ENCODE results near the gene GCC2.

DNA sequence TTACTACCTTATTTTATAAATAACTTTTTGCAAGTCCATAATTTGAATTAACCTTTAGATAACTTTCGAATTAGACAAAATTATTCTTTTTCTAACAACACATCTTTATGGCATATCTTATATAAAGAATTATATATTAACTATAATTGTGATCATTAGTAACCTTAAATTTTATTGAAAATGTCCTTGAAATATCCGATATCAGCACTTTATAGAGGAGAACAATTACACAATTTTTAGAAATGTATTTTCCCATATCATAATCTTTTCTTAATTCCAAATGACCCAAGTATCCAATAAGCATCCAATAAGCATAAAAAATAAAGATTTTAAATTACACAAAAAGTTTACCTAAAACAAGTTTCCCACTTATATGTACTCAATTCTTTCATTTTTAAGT lies 7.3 kb upstream of the GCC2 start:
- TF ChIP-seq, protein P1, sequence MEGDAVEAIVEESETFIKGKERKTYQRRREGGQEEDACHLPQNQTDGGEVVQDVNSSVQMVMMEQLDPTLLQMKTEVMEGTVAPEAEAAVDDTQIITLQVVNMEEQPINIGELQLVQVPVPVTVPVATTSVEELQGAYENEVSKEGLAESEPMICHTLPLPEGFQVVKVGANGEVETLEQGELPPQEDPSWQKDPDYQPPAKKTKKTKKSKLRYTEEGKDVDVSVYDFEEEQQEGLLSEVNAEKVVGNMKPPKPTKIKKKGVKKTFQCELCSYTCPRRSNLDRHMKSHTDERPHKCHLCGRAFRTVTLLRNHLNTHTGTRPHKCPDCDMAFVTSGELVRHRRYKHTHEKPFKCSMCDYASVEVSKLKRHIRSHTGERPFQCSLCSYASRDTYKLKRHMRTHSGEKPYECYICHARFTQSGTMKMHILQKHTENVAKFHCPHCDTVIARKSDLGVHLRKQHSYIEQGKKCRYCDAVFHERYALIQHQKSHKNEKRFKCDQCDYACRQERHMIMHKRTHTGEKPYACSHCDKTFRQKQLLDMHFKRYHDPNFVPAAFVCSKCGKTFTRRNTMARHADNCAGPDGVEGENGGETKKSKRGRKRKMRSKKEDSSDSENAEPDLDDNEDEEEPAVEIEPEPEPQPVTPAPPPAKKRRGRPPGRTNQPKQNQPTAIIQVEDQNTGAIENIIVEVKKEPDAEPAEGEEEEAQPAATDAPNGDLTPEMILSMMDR (IDR thresholded peaks at IDR 0.05) = no peak
- no peak for TF ChIP-seq POLR2A (IDR thresholded peaks at IDR 0.05)
